Measurements from ENCODE around the gene IFI44L. TPM values are rescaled to one million over a fixed set of nuclear protein-coding genes. Genes with fewer than 3 reads are reported as not detected.
A peak's percentile ranks its signal among the peaks of the same experiment; 100 is the strongest.

The IFI44L gene
- total and polyA plus RNA-seq, 2 of the 13 experiments (the other 11 are each of a cell fraction or from before 2014, with no cell fraction given) = 0.04 TPM

DNA sequence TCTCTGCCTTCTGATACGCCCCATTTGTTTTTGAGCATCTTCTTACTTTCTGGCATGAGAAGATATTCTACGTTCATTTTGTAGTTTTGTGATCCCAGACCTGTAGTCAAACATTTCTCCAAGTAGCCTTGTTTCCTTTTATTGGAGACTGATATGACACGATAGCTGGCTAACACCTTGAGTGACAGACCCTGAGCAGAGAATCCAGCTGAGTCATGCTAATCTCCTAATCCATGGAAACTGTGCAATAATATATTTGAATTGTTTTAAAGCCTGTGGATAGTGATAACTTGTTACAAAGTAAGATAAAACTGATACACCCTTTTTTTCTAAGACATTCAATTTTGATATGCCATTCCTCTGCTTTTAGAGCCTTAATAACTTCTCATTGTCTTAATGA lies 1.2 kb upstream of the IFI44L start:
- no peak overlapping the region for H3K4me2 ChIP-seq (ENCODE audit: low read depth, low read length)
- WGBS (ENCODE audit: low lambda C conversion rate) = 45% methylated on average over 3 of the region's 3 CpGs
- no peaks in the 10 kb centered on the region for H3K36me3 ChIP-seq (replicated peaks in 1 of 2; ENCODE audit: control insufficient read depth in 1 of 2, insufficient read depth in 2 of 2, low read length in 2 of 2)
- no peak for DNase-seq (ENCODE audit: low spot score)
- TF ChIP-seq NFE2L2 (IDR thresholded peaks at IDR 0.05; ENCODE audit: low read length) = peak; percentile 71
- TF ChIP-seq, protein P1, sequence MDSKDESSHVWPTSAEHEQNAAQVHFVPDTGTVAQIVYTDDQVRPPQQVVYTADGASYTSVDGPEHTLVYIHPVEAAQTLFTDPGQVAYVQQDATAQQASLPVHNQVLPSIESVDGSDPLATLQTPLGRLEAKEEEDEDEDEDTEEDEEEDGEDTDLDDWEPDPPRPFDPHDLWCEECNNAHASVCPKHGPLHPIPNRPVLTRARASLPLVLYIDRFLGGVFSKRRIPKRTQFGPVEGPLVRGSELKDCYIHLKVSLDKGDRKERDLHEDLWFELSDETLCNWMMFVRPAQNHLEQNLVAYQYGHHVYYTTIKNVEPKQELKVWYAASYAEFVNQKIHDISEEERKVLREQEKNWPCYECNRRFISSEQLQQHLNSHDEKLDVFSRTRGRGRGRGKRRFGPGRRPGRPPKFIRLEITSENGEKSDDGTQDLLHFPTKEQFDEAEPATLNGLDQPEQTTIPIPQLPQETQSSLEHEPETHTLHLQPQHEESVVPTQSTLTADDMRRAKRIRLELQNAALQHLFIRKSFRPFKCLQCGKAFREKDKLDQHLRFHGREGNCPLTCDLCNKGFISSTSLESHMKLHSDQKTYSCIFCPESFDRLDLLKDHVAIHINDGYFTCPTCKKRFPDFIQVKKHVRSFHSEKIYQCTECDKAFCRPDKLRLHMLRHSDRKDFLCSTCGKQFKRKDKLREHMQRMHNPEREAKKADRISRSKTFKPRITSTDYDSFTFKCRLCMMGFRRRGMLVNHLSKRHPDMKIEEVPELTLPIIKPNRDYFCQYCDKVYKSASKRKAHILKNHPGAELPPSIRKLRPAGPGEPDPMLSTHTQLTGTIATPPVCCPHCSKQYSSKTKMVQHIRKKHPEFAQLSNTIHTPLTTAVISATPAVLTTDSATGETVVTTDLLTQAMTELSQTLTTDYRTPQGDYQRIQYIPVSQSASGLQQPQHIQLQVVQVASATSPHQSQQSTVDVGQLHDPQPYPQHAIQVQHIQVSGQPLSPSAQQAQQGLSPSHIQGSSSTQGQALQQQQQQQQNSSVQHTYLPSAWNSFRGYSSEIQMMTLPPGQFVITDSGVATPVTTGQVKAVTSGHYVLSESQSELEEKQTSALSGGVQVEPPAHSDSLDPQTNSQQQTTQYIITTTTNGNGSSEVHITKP (CRISPR knock-in tag; IDR thresholded peaks at IDR 0.05; ENCODE audit: low read depth) = no peak
- TF ChIP-seq MAFF (IDR thresholded peaks at IDR 0.05; ENCODE audit: low read depth, low read length) = 0 out of 2 replicates have a peak, but pooled peaks have one; percentile 15
- TF ChIP-seq MAFK (conservative IDR thresholded peaks at IDR 0.05 in 1 of 2, IDR thresholded peaks at IDR 0.05 in 1 of 2; ENCODE audit: low read length in 2 of 2) = peak; percentile 13 to 41; a peak in 1 of 4 replicates
- no peak for TF ChIP-seq KDM5B (CRISPR knock-in tag; IDR thresholded peaks at IDR 0.05; ENCODE audit: borderline replicate concordance)
- H3K27ac ChIP-seq (ENCODE audit: extremely low read length, insufficient read depth, low read length) = no peak overlapping the region
- H3K4me1 ChIP-seq (ENCODE audit: insufficient read depth, low read length) = no peaks in the 10 kb centered on the region
- no peak for FAIRE-seq
- BruUV-seq (replicated peaks) = no TSS peak
- ATAC-seq = no peak
- H3K4me3 ChIP-seq (replicated peaks in 1 of 3; ENCODE audit: insufficient read depth in 1 of 3, low read depth in 2 of 3, low read length in 3 of 3) = no peak overlapping the region
- in situ Hi-C loops (cut with HindIII; ENCODE audit: extremely low pct_ligation_motif_present, low pct_unique_long_range_greater_than_20kb) = no loop called here
- CTCF ChIA-PET (ENCODE audit: low intra/inter-chr PET ratio, low total read pairs) = interaction anchor here (2.7 kb wide), 1 partner anchor 57 kb away, joined by 17 read pairs; no protein-coding TSS in a partner anchor
- H3K79me2 ChIP-seq (ENCODE audit: insufficient read depth, low read length) = no peaks in the 10 kb centered on the region
- H2AFZ ChIP-seq (ENCODE audit: low read length) = no peak overlapping the region
- no peaks in the 10 kb centered on the region for H3K9me3 ChIP-seq (ENCODE audit: low read length)
- 0 out of 5 replicates have a peak, but pooled peaks cover 0 to 1% of the 10 kb centered on the region in 2 experiments for H3K27me3 ChIP-seq (ENCODE audit: control insufficient read depth in 1 of 2, insufficient read depth in 2 of 2, low read length in 2 of 2)
- H4K20me1 ChIP-seq (ENCODE audit: insufficient read depth, low read length) = no peaks in the 10 kb centered on the region
- intact Hi-C loops (cut with micrococcal nuclease; ENCODE audit: unreplicated experiment) = no loop called here
- H3K9ac ChIP-seq (ENCODE audit: insufficient read depth, low read depth, low read length) = no peak overlapping the region
- POLR2A ChIA-PET = no interaction called here
